ENCODE data around the gene TCP11L1. TPM values are rescaled to one million over a fixed set of nuclear protein-coding genes. Genes with fewer than 3 reads are reported as not detected.

TCP11L1 gene
- total RNA-seq, 4 donors from 2014 or later = 8.3 to 22.4 (median 19.0) TPM

DNA sequence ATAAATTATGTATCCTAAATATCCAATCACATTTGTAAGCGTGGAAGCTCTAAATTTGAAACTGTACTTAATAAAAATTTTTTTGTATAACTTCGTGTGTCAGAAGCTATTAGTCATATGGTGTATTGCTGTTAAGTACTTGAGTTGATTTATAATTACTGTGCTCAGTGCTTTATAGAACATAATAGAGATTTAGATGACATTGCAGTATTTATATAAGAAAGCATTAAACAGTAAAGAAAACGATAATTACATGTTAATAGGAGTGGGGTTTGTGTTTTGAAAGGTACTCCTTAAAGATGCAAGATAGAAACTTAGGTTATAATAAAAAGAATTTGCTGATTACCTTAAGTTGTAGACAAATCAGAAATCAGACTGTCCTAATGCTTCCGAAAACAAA lies 5.9 kb upstream of the TCP11L1 start:
- peaks cover 0 to 13% of the 10 kb centered on the region in 2 donors for H3K36me3 ChIP-seq
- in situ Hi-C loops (cut with MboI; ENCODE audit: low sequenced_read_pairs in 4 of 4) (loop anchor here in 2 of 4 donors (10.0 to 25.0 kb wide), 2 partner anchors 139 to 446 kb away; partner anchors contain the start of genes EIF3M (in 1 of the 2) and QSER1 (in 1 of the 2)), intact Hi-C loops (cut with DNase I; ENCODE audit: low total_unique reads) (no loop called here)
- no peak for ATAC-seq
- no peak overlapping the region for H3K4me3 ChIP-seq
- H3K4me1 ChIP-seq = peaks cover 0 to 1% of the 10 kb centered on the region in 2 donors
- no peak for TF ChIP-seq POLR2A (IDR thresholded peaks at IDR 0.05)
- no peak overlapping the region for H3K27ac ChIP-seq
- H3K27me3 ChIP-seq = no peaks in the 10 kb centered on the region
- H3K9me3 ChIP-seq = no peaks in the 10 kb centered on the region
- no peak for DNase-seq

- no peak for TF ChIP-seq POLR2A (IDR thresholded peaks at IDR 0.05)
- no peak for TF ChIP-seq CTCF (IDR thresholded peaks at IDR 0.05 in 4 of 5, conservative IDR thresholded peaks at IDR 0.05 in 1 of 5)
- H3K9me3 ChIP-seq = no peaks in the 10 kb centered on the region
- intact Hi-C loops (cut with DNase I; ENCODE audit: low total_unique reads) (no loop called here), in situ Hi-C loops (cut with MboI; ENCODE audit: low sequenced_read_pairs in 4 of 4) (loop anchor here in 2 of 4 donors (10.0 to 25.0 kb wide), 2 partner anchors 140 to 448 kb away; partner anchors contain the start of genes EIF3M (in 1 of the 2) and QSER1 (in 1 of the 2))
- no peak overlapping the region for H3K27ac ChIP-seq
- ATAC-seq = no peak
- DNase-seq = no peak
- H3K4me1 ChIP-seq = peaks cover under 1 to 6% of the 10 kb centered on the region in 2 donors
- no peak overlapping the region for H3K4me3 ChIP-seq
- H3K27me3 ChIP-seq = no peaks in the 10 kb centered on the region
- peaks cover 0 to 13% of the 10 kb centered on the region in 2 donors for H3K36me3 ChIP-seq
These were observed 4.4 kb upstream of the TCP11L1 start for GRCh38 chr11:33035011-33035410.

- Histone ChIP-seq H3K27me3 (no peaks in the 10 kb centered on the region), H3K9me3 (no peaks in the 10 kb centered on the region), H3K36me3 (no peaks in the 10 kb centered on the region), H3K27ac (peak overlapping the region; percentile 90 to 95 (median 94)), H3K4me1 (peaks cover 6 to 15% of the 10 kb centered on the region in 2 donors), H3K4me3 (peak overlapping the region; percentile 79 to 97 (median 91))
- ATAC-seq (peak; percentile 17 to 23), DNase-seq (no peak)
- intact Hi-C loops (cut with DNase I; ENCODE audit: low total_unique reads) = no loop called here
- TF ChIP-seq CTCF (IDR thresholded peaks at IDR 0.05 in 4 of 5, conservative IDR thresholded peaks at IDR 0.05 in 1 of 5) = no peak
- TF ChIP-seq POLR2A (IDR thresholded peaks at IDR 0.05) = no peak
- in situ Hi-C loops (cut with MboI; ENCODE audit: low sequenced_read_pairs in 4 of 4) = loop anchor here in 1 of 4 donors (25.0 kb wide), 1 partner anchor 453 kb away; the partner anchor contains the start of gene EIF3M
These were observed 875 bp downstream of the TCP11L1 start for GRCh38 chr11:33040033-33040861.

- no peak for TF ChIP-seq POLR2A (IDR thresholded peaks at IDR 0.05)
- no peak for TF ChIP-seq CTCF (IDR thresholded peaks at IDR 0.05 in 4 of 5, conservative IDR thresholded peaks at IDR 0.05 in 1 of 5)
- no peaks in the 10 kb centered on the region for H3K9me3 ChIP-seq
- H3K4me3 ChIP-seq = peak overlapping the region in 2 of 4 donors; percentile 79 to 96
- DNase-seq (no peak), ATAC-seq (no peak)
- H3K36me3 ChIP-seq = no peaks in the 10 kb centered on the region
- H3K4me1 ChIP-seq = peaks cover 6 to 15% of the 10 kb centered on the region in 2 donors
- no peaks in the 10 kb centered on the region for H3K27me3 ChIP-seq
- intact Hi-C loops (cut with DNase I; ENCODE audit: low total_unique reads) = no loop called here
- in situ Hi-C loops (cut with MboI; ENCODE audit: low sequenced_read_pairs in 4 of 4) = loop anchor here in 1 of 4 donors (25.0 kb wide), 1 partner anchor 454 kb away; the partner anchor contains the start of gene EIF3M
- peak overlapping the region in 3 of 4 donors; percentile 94 to 95 (median 95) for H3K27ac ChIP-seq
These were observed 1.6 kb downstream of the TCP11L1 start for GRCh38 chr11:33040862-33041453.
